Breast epithelium (tissue), 4 donors: ENCODE measurements around the gene IGF1R. TPM values are rescaled to one million over a fixed set of nuclear protein-coding genes. Genes with fewer than 3 reads are reported as not detected.

ENCODE experiments used
- DNase-seq, 2 donors: peaks; one replicate each; pipeline ENCODE4 v3.0.0-alpha.2; 2019; ENCODE audit warnings: low spot score in 2 of 2
- H3K27ac ChIP-seq, 2 donors: fragments of 200-600 bp; sonication (generic) in 1 of 2; one replicate each; pipeline ENCODE4 v1.5.1; 2016 to 2019; ENCODE audit warnings: mild to moderate bottlenecking in 1 of 2
- H3K27me3 ChIP-seq, 2 donors: fragments of 200-600 bp; sonication (generic) in 1 of 2; one replicate each; pipeline versions ENCODE4 v1.5.1 to v1.6.0; 2017 to 2019; ENCODE audit warnings: control low read depth in 1 of 2, mild to moderate bottlenecking in 1 of 2
- H3K36me3 ChIP-seq: fragments of 200-600 bp; one replicate; pipeline ENCODE4 v1.5.1; 2019
- H3K4me1 ChIP-seq, 2 donors: fragments of 200-600 bp; sonication (generic); one replicate each; pipeline ENCODE4 v1.5.1; 2016 to 2019; ENCODE audit warnings: control low read depth in 1 of 2
- H3K4me3 ChIP-seq, 3 donors: fragments of 200-600 bp; sonication (generic); 1 replicate in 2 of 3; 2 replicates in 1 of 3; pipeline ENCODE4 v1.5.1; 2016 to 2019; ENCODE audit warnings: mild to moderate bottlenecking in 3 of 3, moderate library complexity in 2 of 3
- H3K9me3 ChIP-seq, 2 donors: fragments of 200-600 bp; sonication (generic) in 1 of 2; one replicate each; pipeline ENCODE4 v1.5.1; 2016 to 2019; ENCODE audit warnings: control low read depth in 1 of 2
- POLR2A ChIP-seq: fragments of 450-650 bp; IDR thresholded peaks from one replicate; pipeline ENCODE4 v1.6.1; 2016; ENCODE audit warnings: antibody characterized with exemption, mild to moderate bottlenecking, moderate library complexity
- POLR2AphosphoS5 ChIP-seq, 3 donors: sonication (generic); formaldehyde crosslinking; IDR thresholded peaks; one replicate each; pipeline ENCODE4 v1.6.1; 2017; ENCODE audit warnings: antibody characterized with exemption in 3 of 3
- intact Hi-C: fragments of 100-400 bp; cut with DNase I; formaldehyde crosslinking; loops from one replicate; pipeline ENCODE4 v1.15.1; 2023; ENCODE audit warnings: low total_unique reads
- total RNA-seq, 3 donors: library from RNA; depleted of rRNA; stranded (reverse); fragments of >200 nt; gene quantifications; one replicate each; pipeline ENCODE4 v1.1.0, GENCODE V29; 2016
- TF ChIP-seq, protein P1 (sequence below), 3 donors: fragments of 450-650 bp; IDR thresholded peaks; one replicate each; pipeline ENCODE4 v1.5.1; 2016 to 2017; ENCODE audit warnings: antibody characterized with exemption in 3 of 3, mild to moderate bottlenecking in 3 of 3, moderate library complexity in 3 of 3

The IGF1R gene
- total RNA-seq, 3 donors from 2014 or later: 61.8 to 146 (median 103) TPM

DNA sequence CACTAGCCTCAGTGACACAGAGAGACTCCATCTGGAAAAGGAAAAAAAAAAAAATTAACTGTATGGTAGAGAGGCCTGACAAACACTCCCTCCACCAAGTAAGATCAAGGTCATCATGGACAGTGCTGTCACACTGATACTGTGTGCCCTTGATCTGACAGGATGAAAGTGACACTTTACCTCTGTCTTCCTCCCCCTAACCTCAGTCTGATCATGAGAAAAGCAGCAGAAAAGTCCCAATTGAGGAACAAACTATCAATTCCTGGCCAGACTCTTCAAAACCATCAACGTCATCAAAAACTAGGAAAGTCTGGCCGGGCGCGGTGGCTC is 332.5 kb downstream of the IGF1R start:
- Histone ChIP-seq H3K4me1 (no peaks in the 10 kb centered on the region), H3K9me3 (no peaks in the 10 kb centered on the region), H3K27me3 (no peaks in the 10 kb centered on the region), H3K4me3 (no peak overlapping the region), H3K36me3 (no peaks in the 10 kb centered on the region), H3K27ac (peak overlapping the region in 1 of 2 donors; percentile 19)
- no peak for DNase-seq
- intact Hi-C loops: no loop called here
- TF ChIP-seq POLR2AphosphoS5 (IDR thresholded peaks at IDR 0.05) (no peak), POLR2A (no peak)
- TF ChIP-seq, protein P1, sequence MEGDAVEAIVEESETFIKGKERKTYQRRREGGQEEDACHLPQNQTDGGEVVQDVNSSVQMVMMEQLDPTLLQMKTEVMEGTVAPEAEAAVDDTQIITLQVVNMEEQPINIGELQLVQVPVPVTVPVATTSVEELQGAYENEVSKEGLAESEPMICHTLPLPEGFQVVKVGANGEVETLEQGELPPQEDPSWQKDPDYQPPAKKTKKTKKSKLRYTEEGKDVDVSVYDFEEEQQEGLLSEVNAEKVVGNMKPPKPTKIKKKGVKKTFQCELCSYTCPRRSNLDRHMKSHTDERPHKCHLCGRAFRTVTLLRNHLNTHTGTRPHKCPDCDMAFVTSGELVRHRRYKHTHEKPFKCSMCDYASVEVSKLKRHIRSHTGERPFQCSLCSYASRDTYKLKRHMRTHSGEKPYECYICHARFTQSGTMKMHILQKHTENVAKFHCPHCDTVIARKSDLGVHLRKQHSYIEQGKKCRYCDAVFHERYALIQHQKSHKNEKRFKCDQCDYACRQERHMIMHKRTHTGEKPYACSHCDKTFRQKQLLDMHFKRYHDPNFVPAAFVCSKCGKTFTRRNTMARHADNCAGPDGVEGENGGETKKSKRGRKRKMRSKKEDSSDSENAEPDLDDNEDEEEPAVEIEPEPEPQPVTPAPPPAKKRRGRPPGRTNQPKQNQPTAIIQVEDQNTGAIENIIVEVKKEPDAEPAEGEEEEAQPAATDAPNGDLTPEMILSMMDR (IDR thresholded peaks at IDR 0.05): no peak

DNA sequence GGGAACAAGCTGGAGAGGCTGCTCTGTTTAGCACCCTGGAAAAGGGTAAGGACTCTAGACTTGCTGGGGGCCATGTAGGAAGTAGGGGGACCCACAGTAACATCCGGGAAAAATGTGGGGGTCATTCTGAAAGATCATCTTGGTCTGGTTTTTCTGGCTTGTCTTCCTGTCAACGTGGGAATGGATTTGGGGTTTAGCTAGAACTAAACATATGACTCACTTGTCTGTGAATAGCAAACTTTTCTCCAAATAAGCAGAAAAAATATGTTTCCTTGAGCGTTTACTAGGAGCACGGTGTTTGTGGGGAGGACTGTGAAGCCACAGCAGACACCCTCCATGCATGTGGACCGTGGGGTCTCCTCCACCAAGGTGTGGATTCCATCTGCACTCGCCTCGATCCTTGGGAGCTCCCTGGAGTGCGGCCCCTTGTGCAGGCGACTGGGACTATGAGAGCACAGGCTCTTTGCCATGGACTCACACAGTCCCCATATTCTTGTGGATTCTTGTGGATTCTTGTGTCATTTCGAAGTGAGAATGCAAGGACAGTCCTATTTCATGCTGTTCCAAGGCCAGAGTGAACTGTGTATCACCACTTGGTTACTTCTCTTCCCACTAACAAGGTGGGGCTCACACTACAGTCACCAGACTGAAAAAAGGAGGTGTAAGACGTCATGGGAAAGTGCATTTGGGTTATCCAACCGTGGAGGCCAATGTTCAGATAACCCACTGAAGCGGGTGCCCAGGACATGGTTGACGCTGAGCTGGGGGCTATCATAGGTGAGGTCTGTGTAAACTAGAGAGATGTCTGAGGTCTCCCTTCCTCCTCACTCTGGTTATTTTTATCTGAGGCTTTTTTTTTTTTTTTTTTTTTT is 333.7 kb downstream of the IGF1R start:
- no peaks in the 10 kb centered on the region for H3K9me3 ChIP-seq
- no peak overlapping the region for H3K4me3 ChIP-seq
- intact Hi-C loops: no loop called here
- TF ChIP-seq, protein P1 (IDR thresholded peaks at IDR 0.05): no peak
- TF ChIP-seq POLR2A (no peak), POLR2AphosphoS5 (IDR thresholded peaks at IDR 0.05) (no peak)
- no peaks in the 10 kb centered on the region for H3K27me3 ChIP-seq
- no peak for DNase-seq
- H3K36me3 ChIP-seq: no peaks in the 10 kb centered on the region
- no peaks in the 10 kb centered on the region for H3K4me1 ChIP-seq
- no peak overlapping the region for H3K27ac ChIP-seq

- Histone ChIP-seq H3K4me1 (no peaks in the 10 kb centered on the region), H3K27me3 (no peaks in the 10 kb centered on the region), H3K9me3 (no peaks in the 10 kb centered on the region), H3K4me3 (no peak overlapping the region), H3K36me3 (no peaks in the 10 kb centered on the region), H3K27ac (no peak overlapping the region)
- no peak for DNase-seq
- TF ChIP-seq POLR2A (no peak), POLR2AphosphoS5 (IDR thresholded peaks at IDR 0.05) (no peak)
- TF ChIP-seq, protein P1 (IDR thresholded peaks at IDR 0.05): no peak
- intact Hi-C loops: no loop called here
These were observed 335.0 kb downstream of the IGF1R start for GRCh38 chr15:98983334-98983733.

- no peaks in the 10 kb centered on the region for H3K4me1 ChIP-seq
- no peaks in the 10 kb centered on the region for H3K36me3 ChIP-seq
- no peak overlapping the region for H3K27ac ChIP-seq
- DNase-seq: no peak
- intact Hi-C loops: no loop called here
- H3K27me3 ChIP-seq: no peaks in the 10 kb centered on the region
- no peaks in the 10 kb centered on the region for H3K9me3 ChIP-seq
- TF ChIP-seq, protein P1 (IDR thresholded peaks at IDR 0.05): no peak
- TF ChIP-seq POLR2AphosphoS5 (IDR thresholded peaks at IDR 0.05): no peak
- TF ChIP-seq POLR2A: no peak
- no peak overlapping the region for H3K4me3 ChIP-seq
These were observed 337.9 kb downstream of the IGF1R start for GRCh38 chr15:98986281-98986680.

- Histone ChIP-seq H3K4me3 (no peak overlapping the region), H3K4me1 (no peaks in the 10 kb centered on the region), H3K9me3 (peaks cover 0 to 4% of the 10 kb centered on the region in 2 donors), H3K36me3 (no peaks in the 10 kb centered on the region), H3K27me3 (no peaks in the 10 kb centered on the region), H3K27ac (no peak overlapping the region)
- no peak for DNase-seq
- intact Hi-C loops: loop anchor here (10.0 kb wide), 1 partner anchor 820 kb away; no protein-coding TSS in a partner anchor
- no peak for TF ChIP-seq POLR2AphosphoS5 (IDR thresholded peaks at IDR 0.05)
- no peak for TF ChIP-seq POLR2A
These were observed 346.6 kb downstream of the IGF1R start for GRCh38 chr15:98994892-98995291.
